GM18951 (cell line): Measurements from ENCODE around the gene GMIP.

ENCODE experiments used
- POLR2A ChIP-seq: IDR thresholded peaks from 4 replicates; pipeline ENCODE4 v1.6.1; 2011; ENCODE audit warnings: mild to moderate bottlenecking; ENCODE audit not compliant: insufficient read length, insufficient read depth; ENCODE audit errors: extremely low read depth
- in situ Hi-C: fragments of 300-500 bp; cut with MboI; formaldehyde crosslinking; loops from one replicate; pipeline ENCODE4 v1.12.0; 2022; ENCODE audit warnings: low sequenced_read_pairs, mixed read lengths, inconsistent platforms; ENCODE audit not compliant: unreplicated experiment

Gene GMIP

DNA sequence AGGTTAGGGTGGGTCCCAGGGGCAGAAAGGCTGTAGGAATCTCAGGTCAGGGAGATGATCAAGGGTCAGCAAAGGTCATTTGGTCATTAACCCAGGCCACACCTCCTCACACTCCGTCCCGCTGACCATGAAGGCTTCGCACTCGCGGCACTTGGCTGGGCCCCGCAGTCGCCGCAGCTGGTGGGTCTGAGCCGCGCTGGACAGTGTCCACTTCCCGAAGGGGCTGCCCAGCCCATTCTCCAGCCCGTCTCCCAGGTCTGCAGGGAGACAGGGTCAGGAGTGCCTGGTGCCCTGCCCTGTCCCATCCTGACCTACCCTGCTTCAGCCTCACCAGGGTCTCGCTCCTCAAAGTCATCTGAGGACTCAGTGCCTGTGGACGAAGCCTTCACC is 8.1 kb downstream of the GMIP start:
- no peak for TF ChIP-seq POLR2A
- in situ Hi-C loops: loop anchor here (25.0 kb wide), 1 partner anchor 273 kb away; no protein-coding TSS in a partner anchor

GRCh38 chr19:19634516-19635312 is 8.7 kb downstream of the GMIP start:
- TF ChIP-seq POLR2A: no peak
- in situ Hi-C loops: loop anchor here (25.0 kb wide), 1 partner anchor 272 kb away; no protein-coding TSS in a partner anchor

DNA sequence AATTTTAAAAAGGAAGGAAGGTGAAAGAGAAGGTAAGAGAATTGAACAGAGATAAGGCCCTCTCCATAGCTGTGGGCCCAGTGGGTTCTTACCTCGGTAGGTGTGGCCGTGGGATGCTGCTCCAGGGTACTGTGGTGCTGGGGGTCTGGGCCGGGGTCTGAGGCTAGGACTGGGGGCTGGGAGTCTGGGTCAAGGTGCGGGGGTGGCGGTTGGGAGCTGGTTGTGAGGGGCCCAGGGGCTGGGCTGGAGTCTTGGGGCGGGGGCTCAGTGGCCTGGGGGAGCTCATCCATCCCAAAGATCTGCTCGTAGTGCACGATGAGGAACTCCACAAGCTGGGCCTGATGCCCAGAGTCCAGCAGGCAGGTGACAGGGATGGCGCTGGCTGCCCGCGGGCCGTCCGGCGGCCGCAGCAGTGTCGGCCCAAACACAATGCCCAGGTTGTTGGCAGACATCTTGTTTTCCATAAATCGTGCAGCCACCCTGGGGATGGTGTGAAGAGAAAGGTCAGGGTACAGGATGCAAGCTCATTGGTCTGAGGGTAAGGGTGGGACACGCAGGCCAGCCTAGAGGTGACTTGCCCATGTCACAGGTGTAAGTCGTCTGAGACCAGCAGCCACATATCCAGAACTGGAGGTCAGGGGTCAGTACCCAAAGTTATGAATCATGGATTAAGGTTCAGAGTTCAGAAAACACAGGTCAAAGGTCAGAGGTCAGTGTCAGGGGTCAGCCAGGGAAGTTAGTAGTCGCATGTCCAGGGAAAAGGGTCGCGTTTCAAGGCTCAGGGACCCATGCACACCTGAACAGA is 9.5 kb downstream of the GMIP start:
- in situ Hi-C loops: loop anchor here (25.0 kb wide), 1 partner anchor 272 kb away; no protein-coding TSS in a partner anchor

DNA sequence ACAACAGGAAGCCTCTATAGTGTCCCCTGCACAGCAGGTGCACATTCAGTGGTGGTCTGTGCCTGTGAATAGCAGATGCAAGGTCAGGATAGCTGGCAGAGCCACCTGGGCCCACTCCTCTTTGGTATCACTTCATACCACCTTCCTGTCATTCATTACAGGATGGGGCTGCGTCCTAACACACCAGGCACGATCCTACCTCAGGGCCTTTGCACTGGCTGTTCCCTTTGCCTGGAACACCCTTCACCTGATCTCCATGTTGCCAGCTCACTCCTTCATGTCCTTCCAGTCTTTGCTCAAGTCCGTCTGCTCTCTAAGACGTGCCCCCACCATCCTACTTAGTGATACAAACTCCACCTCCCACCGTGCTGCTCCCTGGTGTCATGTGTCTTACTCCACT is 10.8 kb downstream of the GMIP start:
- in situ Hi-C loops: loop anchor here (25.0 kb wide), 1 partner anchor 270 kb away; no protein-coding TSS in a partner anchor
- TF ChIP-seq POLR2A: no peak

More for the DNA sequence above, 9.5 kb downstream of the GMIP start:
- TF ChIP-seq POLR2A: no peak

- no peak for TF ChIP-seq POLR2A
- in situ Hi-C loops: loop anchor here (25.0 kb wide), 1 partner anchor 269 kb away; no protein-coding TSS in a partner anchor
These were observed 12.1 kb downstream of the GMIP start for GRCh38 chr19:19631346-19631745.

DNA sequence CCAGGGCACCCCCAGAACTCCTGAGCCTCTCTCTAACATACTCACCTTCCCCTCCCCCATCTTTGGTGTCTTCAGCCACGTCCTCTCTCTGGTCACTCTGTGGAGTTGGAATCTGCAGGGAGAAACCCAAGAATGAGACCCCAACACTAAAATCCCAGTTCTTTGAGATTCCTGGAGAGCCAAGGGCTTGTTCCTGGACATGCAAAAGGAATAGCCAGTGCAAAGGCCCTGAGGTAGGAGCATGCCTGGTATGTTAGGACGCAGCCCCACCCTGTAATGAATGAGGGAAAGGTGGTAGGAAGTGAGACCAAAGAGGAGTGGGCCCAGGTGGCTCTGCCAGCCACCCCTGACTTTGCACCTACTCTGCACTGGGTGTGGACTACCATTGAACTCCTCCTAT is 13.0 kb downstream of the GMIP start:
- no peak for TF ChIP-seq POLR2A
- in situ Hi-C loops: loop anchor here (25.0 kb wide), 1 partner anchor 268 kb away; no protein-coding TSS in a partner anchor

DNA sequence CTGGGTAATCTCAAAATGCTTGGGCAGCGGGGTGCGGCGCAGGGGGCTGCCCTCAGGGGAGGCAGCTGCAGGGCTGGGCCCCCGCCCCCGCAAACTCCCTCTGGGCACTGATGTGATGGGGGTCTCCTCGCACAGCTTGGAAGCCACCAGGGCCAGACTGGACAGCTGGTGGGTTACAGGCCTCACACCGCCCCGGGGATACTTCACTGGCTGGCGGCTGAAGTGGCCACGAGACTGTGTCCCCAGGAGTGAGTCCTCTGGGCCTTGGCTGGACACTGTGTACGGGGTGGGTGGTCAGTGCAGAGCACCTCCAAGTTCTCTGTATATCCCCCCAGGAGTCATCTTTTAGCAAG is 13.4 kb downstream of the GMIP start:
- in situ Hi-C loops: loop anchor here (25.0 kb wide), 1 partner anchor 268 kb away; no protein-coding TSS in a partner anchor
- TF ChIP-seq POLR2A: no peak

DNA sequence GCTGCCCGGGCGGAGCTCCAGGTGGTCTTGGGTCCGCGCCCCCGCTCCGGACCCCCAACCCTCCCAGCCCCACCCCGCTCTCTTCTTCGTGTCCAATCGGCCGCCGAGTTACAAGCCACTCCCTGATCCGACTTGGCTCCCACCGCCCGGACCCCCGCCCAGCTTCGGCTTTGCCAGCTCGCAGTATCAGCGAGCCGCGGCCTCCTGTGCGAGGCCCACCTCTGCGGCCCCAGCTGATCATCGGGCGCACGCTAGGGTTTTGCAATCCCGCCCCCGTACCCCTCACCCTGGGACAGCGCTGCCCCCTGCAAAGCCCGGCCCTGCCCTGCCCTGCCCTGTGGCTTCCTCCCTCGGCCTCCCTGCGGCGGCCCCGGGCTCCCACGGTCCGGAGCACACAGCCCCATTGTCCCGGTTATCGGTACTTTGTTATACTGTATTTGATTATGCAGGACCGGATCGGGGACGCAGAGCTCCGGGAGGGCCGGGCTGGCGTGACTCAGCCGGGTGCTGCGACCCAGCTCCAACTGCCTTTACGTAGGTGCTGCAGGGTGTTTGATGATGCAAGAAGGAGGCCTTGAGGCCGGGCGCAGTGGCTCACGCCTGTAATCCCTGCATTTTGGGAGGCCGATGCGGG is 14.8 kb downstream of the GMIP start:
- in situ Hi-C loops: loop anchor here (25.0 kb wide), 1 partner anchor 266 kb away; no protein-coding TSS in a partner anchor
- TF ChIP-seq POLR2A: no peak

DNA sequence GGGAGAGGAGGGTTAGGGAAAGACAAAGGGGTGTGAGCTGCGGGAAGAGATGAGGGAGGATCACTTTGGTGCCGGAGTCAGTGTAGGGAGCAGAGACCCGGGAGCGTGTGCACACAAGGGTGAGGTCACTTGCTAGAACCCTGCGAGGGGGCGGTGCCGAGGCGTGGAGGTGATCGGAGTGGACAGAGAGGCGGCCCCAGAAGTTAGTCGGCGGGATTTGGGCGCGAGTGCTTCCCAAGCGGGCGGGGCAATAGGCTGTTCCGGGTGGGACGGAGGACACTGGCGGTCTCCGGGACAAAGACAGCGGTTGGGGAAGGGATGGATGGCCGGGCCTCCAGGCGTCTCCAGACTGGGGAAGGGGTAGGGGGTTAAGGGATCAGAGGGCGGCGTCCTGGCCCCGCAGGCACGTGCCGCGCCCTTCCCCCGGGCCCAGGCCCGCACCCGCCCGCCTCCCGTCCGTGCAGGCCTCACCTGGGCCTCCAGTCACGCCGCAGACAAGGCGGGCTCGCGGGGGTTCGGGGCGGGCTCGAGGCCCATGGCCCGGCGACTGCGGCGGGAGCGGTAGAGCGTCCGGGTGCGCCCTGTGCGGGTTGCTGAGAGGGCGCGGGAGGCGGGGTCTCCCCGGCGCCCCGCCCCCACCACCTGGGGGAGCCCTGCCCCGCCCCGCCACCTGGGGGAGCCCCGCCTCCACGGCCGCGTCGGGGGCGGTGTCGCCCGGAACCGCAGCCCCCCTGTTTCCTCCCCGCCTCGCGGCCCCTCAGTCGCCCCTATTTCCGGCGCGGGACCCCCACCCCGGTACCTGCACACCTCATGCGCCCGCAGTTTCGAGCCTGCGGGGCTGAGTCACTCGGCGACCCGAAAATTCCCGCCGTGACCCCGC is 15.6 kb downstream of the GMIP start, which contains the start of gene LPAR2:
Gene LPAR2, minus strand, starts transcription at position 600 of the 880 bp plus-strand sequence. CDS start 945 bp downstream, outside the sequence.
- peak; percentile 55 for TF ChIP-seq POLR2A
- in situ Hi-C loops: loop anchor here (25.0 kb wide), 1 partner anchor 266 kb away; no protein-coding TSS in a partner anchor

- TF ChIP-seq POLR2A: no peak
These were observed 16.7 kb downstream of the GMIP start for GRCh38 chr19:19626516-19627472.

DNA sequence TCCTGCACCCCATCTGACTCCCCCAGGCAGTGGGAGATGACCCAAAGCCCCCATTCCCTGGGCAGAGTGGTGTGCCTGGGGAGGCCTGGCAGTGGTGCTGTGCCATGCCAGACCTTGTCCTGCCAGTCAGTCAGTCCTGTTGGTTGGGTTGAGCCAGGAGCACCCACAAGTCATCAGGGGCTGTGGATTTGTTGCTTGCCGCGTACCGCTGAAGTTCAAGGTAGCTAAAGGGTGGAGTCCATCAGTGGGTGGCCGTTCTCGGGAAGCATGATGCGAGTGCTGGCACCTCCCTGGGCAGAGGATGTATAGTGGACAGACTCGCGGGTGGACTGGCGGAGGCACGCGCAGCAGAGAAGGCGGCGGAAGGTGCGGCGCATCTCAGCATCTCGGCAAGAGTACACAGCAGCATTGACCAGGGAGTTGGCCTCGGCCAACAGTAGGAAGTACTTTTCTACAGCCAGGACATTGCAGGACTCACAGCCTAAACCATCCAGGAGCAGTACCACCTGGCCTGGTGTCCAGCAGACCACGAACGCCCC is 19.4 kb downstream of the GMIP start:
- TF ChIP-seq POLR2A: no peak
- in situ Hi-C loops: no loop called here

More at GRCh38 chr19:19626516-19627472, 16.7 kb downstream of the GMIP start:
- in situ Hi-C loops: loop anchor here (25.0 kb wide), 1 partner anchor 264 kb away; no protein-coding TSS in a partner anchor
